Common myeloid progenitor, CD34-positive (primary cell): ENCODE results near the gene KHDC1.
"Not testable (repeated sequence)": the region's sequence is repeated elsewhere in the genome, so short reads cannot be mapped to it uniquely, and the experiment has no call there.

Experiments used
- CTCF ChIA-PET: fragments of 350-600 bp; sonication (Branson Sonifier 250); formaldehyde crosslinking; loops from one replicate; lab custom pipeline; 2021; ENCODE audit warnings: antibody characterized with exemption; lab: Charles Lee
- POLR2A ChIA-PET: fragments of 350-600 bp; sonication (Branson Sonifier 250); formaldehyde crosslinking; loops from one replicate; lab custom pipeline; 2021; ENCODE audit warnings: antibody characterized with exemption; lab: Charles Lee
- DNase-seq, 3 donors: peaks; one replicate each; pipeline versions ENCODE4 v3.0.0 to v3.0.0-alpha.2; 2013
- H3K27ac ChIP-seq, 2 experiments: 1 replicate in 1 of 2; 2 replicates in 1 of 2; pipeline ENCODE4 v1.7.0; 2013; ENCODE audit warnings: inconsistent platforms in 2 of 2, low read length in 2 of 2, mild to moderate bottlenecking in 2 of 2, low read depth in 1 of 2, moderate library complexity in 1 of 2; ENCODE audit not compliant: severe bottlenecking in 2 of 2, insufficient read depth in 1 of 2, poor library complexity in 1 of 2
- H3K27me3 ChIP-seq, 5 experiments: replicated peaks in 2 of 5; 1 replicate in 3 of 5; 2 replicates in 2 of 5; pipeline versions ENCODE4 v1.6.1 to v1.7.0; 2013; ENCODE audit warnings: low read length in 4 of 5, mild to moderate bottlenecking in 2 of 5, moderate library complexity in 2 of 5, inconsistent platforms in 1 of 5; ENCODE audit not compliant: insufficient read depth in 5 of 5, control insufficient read depth in 4 of 5
- H3K36me3 ChIP-seq, 4 experiments: 1 replicate in 2 of 4; 2 replicates in 2 of 4; pipeline versions ENCODE4 v1.6.1 to v1.7.0; 2013; ENCODE audit warnings: low read length in 3 of 4, control low read depth in 1 of 4, mild to moderate bottlenecking in 1 of 4; ENCODE audit not compliant: control insufficient read depth in 4 of 4, insufficient read depth in 4 of 4
- H3K4me1 ChIP-seq, 4 experiments: 1 replicate in 3 of 4; 2 replicates in 1 of 4; pipeline versions ENCODE4 v1.6.1 to v1.7.1; 2013; ENCODE audit warnings: low read length in 3 of 4, mild to moderate bottlenecking in 3 of 4, control low read depth in 1 of 4, inconsistent platforms in 1 of 4, moderate library complexity in 1 of 4; ENCODE audit not compliant: control insufficient read depth in 4 of 4, insufficient read depth in 4 of 4; ENCODE audit errors: control extremely low read depth in 1 of 4
- H3K4me3 ChIP-seq, 7 experiments: 1 replicate in 4 of 7; 2 replicates in 3 of 7; pipeline versions ENCODE4 v1.5.1 to v1.7.0; 2013; ENCODE audit warnings: mild to moderate bottlenecking in 7 of 7, low read length in 6 of 7, moderate library complexity in 6 of 7, inconsistent platforms in 2 of 7, low read depth in 2 of 7, control low read depth in 1 of 7; ENCODE audit not compliant: insufficient read depth in 4 of 7, control insufficient read depth in 1 of 7; ENCODE audit errors: extremely low read depth in 1 of 7
- H3K9me3 ChIP-seq, 5 experiments: 1 replicate in 4 of 5; 2 replicates in 1 of 5; pipeline versions ENCODE4 v1.6.1 to v1.7.1; 2013; ENCODE audit warnings: low read length in 4 of 5, mild to moderate bottlenecking in 2 of 5, inconsistent platforms in 1 of 5, low read depth in 1 of 5, moderate library complexity in 1 of 5; ENCODE audit not compliant: control insufficient read depth in 4 of 5, insufficient read depth in 2 of 5; ENCODE audit errors: control extremely low read depth in 1 of 5
- WGBS: methylation state at CpG from one replicate; pipeline ENCODE4 v1.1.5; 2013; ENCODE audit not compliant: insufficient coverage; 5-methylcytosine and 5-hydroxymethylcytosine counted together

The KHDC1 gene

DNA sequence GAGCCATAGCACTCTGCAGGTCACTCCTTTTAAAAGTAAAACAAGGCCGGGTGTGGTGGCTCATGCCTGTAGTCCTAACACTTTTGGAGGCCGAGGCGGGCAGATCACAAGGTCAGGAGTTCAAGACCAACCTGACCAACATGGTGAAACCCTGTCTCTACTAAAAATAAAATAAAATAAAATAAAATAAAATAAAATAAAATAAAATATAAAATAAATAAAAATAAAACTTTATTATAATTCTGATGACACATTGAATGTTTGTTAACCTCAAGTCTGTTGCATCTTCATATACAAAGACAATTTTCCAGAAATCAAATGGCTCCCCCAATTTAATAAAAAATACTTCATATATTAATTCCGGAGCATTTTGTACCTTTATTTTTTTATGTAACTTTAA, 69.7 kb downstream of the KHDC1 start:
- DNase-seq, H3K27ac ChIP-seq, H3K27me3 ChIP-seq, POLR2A ChIA-PET, H3K4me3 ChIP-seq, H3K4me1 ChIP-seq, CTCF ChIA-PET, H3K9me3 ChIP-seq: not testable (repeated sequence)
- H3K36me3 ChIP-seq, result peaks cover 0 to 28% (median 12%) of the 10 kb centered on the region in 4 experiments
- WGBS, result 100% methylated on average over 2 of the region's 4 CpGs
